HepG2 (cell line): Measurements from ENCODE around the gene DUSP12. TPM values are rescaled to one million over a fixed set of nuclear protein-coding genes. Genes with fewer than 3 reads are reported as not detected.

Experiments used
- AGO2 ChIP-seq: fragments of 200-400 bp; formaldehyde crosslinking; optimal IDR thresholded peaks from 2 replicates; pipeline ENCODE3; 2017; ENCODE audit warnings: mild to moderate bottlenecking, low read depth, low read length, moderate library complexity
- ARID4A ChIP-seq: sonication (generic); formaldehyde crosslinking; IDR thresholded peaks from 2 replicates; pipeline ENCODE4 v1.5.0; 2020; ENCODE audit warnings: mild to moderate bottlenecking, missing genetic modification reagents, borderline replicate concordance
- ARNT2 ChIP-seq: sonication (generic); formaldehyde crosslinking; IDR thresholded peaks from 2 replicates; pipeline ENCODE4 v1.8.0; 2022; ENCODE audit warnings: mild to moderate bottlenecking, low read depth, missing genetic modification reagents, moderate library complexity
- ATF1 ChIP-seq: IDR thresholded peaks from 2 replicates; pipeline ENCODE4 v1.6.1; 2016; ENCODE audit warnings: mild to moderate bottlenecking, control low read depth
- CSRNP1 ChIP-seq: sonication (generic); formaldehyde crosslinking; IDR thresholded peaks from 2 replicates; pipeline ENCODE4 v1.8.1; 2023; ENCODE audit warnings: mild to moderate bottlenecking, missing genetic modification reagents
- FOXP1 ChIP-seq, 2 experiments: fragments of 450-650 bp in 1 of 2; IDR thresholded peaks; 2 replicates each; pipeline ENCODE4 v1.6.1; 2017 to 2018; ENCODE audit warnings: antibody characterized with exemption in 1 of 2
- PCBP2 ChIP-seq: fragments of 200-400 bp; formaldehyde crosslinking; optimal IDR thresholded peaks from 2 replicates; pipeline ENCODE3; 2018; ENCODE audit warnings: low read length, low read depth; ENCODE audit not compliant: poor library complexity, severe bottlenecking
- POGZ ChIP-seq: sonication (generic); formaldehyde crosslinking; IDR thresholded peaks from 2 replicates; pipeline ENCODE4 v1.4.0; 2020; ENCODE audit warnings: mild to moderate bottlenecking, missing genetic modification reagents
- POLR2G ChIP-seq: fragments of 200-400 bp; formaldehyde crosslinking; IDR thresholded peaks from 2 replicates; pipeline ENCODE4 v1.6.1; 2018; ENCODE audit warnings: mild to moderate bottlenecking, low read depth, low read length, moderate library complexity
- RXRB ChIP-seq: IDR thresholded peaks from 2 replicates; pipeline ENCODE4 v1.6.1; 2016; ENCODE audit warnings: borderline replicate concordance, missing genetic modification reagents, missing compliant biosample characterization
- ZNF510 ChIP-seq: sonication (generic); formaldehyde crosslinking; IDR thresholded peaks from 2 replicates; pipeline ENCODE4 v1.4.0; 2020; ENCODE audit warnings: low read depth, mild to moderate bottlenecking, missing genetic modification reagents
- polyA plus RNA-seq, 8 experiments: library from polyadenylated mRNA; depleted of rRNA in 3 of 8; stranded (reverse) in 7 of 8; unstranded in 1 of 8; fragments of >200 nt; fragmentation: Illumina TruSeq in 4 of 8; extraction: Trizol in 4 of 8; gene quantifications; 2 replicates each; pipeline versions ENCODE4 v1.2.1 to v1.2.3, GENCODE V29; 2011 to 2016; ENCODE audit warnings: low read depth in 4 of 8, missing spikeins in 1 of 8, mixed read lengths in 1 of 8; ENCODE audit not compliant: insufficient read depth in 1 of 8
- total RNA-seq, 5 experiments: library from RNA; depleted of rRNA; stranded (reverse); fragments of >200 nt; fragmentation: Illumina TruSeq; extraction: Trizol; gene quantifications; 2 replicates each; pipeline ENCODE4 v1.2.3, GENCODE V29; 2016; ENCODE audit warnings: low read depth in 1 of 5
- TF ChIP-seq, protein P1 (sequence below): sonication (generic); formaldehyde crosslinking; IDR thresholded peaks from 2 replicates; pipeline ENCODE4 v1.5.0; 2020; ENCODE audit warnings: mild to moderate bottlenecking, missing genetic modification reagents
- TF ChIP-seq, protein P2 (sequence below): sonication (generic); formaldehyde crosslinking; IDR thresholded peaks from 2 replicates; pipeline ENCODE4 v1.5.1; 2020; ENCODE audit warnings: missing genetic modification reagents, mild to moderate bottlenecking, borderline replicate concordance
- TF ChIP-seq, protein P3 (sequence below): sonication (generic); formaldehyde crosslinking; IDR thresholded peaks from 2 replicates; pipeline ENCODE4 v1.5.0; 2020; ENCODE audit warnings: mild to moderate bottlenecking, missing genetic modification reagents

DUSP12 gene
- total and polyA plus RNA-seq, 2 of the 13 experiments (the other 11 are each of a cell fraction or from before 2014, with no cell fraction given) = 36.7 to 37.1 TPM

GRCh38 chr1:161766102-161766981 is 16.8 kb downstream of the DUSP12 start, which contains the start of gene ATF6 (continued):
- TF ChIP-seq, protein P1, sequence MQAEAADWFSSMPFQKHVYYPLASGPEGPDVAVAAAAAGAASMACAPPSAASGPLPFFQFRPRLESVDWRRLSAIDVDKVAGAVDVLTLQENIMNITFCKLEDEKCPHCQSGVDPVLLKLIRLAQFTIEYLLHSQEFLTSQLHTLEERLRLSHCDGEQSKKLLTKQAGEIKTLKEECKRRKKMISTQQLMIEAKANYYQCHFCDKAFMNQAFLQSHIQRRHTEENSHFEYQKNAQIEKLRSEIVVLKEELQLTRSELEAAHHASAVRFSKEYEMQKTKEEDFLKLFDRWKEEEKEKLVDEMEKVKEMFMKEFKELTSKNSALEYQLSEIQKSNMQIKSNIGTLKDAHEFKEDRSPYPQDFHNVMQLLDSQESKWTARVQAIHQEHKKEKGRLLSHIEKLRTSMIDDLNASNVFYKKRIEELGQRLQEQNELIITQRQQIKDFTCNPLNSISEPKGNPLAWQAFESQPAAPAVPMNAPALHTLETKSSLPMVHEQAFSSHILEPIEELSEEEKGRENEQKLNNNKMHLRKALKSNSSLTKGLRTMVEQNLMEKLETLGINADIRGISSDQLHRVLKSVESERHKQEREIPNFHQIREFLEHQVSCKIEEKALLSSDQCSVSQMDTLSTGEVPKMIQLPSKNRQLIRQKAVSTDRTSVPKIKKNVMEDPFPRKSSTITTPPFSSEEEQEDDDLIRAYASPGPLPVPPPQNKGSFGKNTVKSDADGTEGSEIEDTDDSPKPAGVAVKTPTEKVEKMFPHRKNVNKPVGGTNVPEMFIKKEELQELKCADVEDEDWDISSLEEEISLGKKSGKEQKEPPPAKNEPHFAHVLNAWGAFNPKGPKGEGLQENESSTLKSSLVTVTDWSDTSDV (CRISPR knock-in tag) = no peak
- TF ChIP-seq ARID4A (CRISPR knock-in tag) (peak; percentile 81), AGO2 (no peak), ZNF510 (CRISPR knock-in tag) (0 out of 2 replicates have a peak, but pooled peaks have one; percentile 78), POLR2G (peak; percentile 83), PCBP2 (no peak), ATF1 (peak; percentile 93), POGZ (CRISPR knock-in tag) (peak; percentile 74), RXRB (CRISPR knock-in tag) (peak; percentile 59), ARNT2 (0 out of 2 replicates have a peak, but pooled peaks have one; percentile 24), FOXP1 (IDR thresholded peaks at IDR 0.05) (no peak), FOXP1 (CRISPR knock-in tag; IDR thresholded peaks at IDR 0.05) (peak; percentile 52), CSRNP1 (CRISPR knock-in tag) (no peak)
- TF ChIP-seq, protein P2, sequence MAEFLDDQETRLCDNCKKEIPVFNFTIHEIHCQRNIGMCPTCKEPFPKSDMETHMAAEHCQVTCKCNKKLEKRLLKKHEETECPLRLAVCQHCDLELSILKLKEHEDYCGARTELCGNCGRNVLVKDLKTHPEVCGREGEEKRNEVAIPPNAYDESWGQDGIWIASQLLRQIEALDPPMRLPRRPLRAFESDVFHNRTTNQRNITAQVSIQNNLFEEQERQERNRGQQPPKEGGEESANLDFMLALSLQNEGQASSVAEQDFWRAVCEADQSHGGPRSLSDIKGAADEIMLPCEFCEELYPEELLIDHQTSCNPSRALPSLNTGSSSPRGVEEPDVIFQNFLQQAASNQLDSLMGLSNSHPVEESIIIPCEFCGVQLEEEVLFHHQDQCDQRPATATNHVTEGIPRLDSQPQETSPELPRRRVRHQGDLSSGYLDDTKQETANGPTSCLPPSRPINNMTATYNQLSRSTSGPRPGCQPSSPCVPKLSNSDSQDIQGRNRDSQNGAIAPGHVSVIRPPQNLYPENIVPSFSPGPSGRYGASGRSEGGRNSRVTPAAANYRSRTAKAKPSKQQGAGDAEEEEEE = no peak
- TF ChIP-seq, protein P3, sequence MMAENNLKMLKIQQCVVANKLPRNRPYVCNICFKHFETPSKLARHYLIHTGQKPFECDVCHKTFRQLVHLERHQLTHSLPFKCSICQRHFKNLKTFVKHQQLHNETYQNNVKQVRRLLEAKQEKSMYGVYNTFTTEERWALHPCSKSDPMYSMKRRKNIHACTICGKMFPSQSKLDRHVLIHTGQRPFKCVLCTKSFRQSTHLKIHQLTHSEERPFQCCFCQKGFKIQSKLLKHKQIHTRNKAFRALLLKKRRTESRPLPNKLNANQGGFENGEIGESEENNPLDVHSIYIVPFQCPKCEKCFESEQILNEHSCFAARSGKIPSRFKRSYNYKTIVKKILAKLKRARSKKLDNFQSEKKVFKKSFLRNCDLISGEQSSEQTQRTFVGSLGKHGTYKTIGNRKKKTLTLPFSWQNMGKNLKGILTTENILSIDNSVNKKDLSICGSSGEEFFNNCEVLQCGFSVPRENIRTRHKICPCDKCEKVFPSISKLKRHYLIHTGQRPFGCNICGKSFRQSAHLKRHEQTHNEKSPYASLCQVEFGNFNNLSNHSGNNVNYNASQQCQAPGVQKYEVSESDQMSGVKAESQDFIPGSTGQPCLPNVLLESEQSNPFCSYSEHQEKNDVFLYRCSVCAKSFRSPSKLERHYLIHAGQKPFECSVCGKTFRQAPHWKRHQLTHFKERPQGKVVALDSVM (CRISPR knock-in tag) = 0 out of 2 replicates have a peak, but pooled peaks have one; percentile 31
